Body of pancreas (tissue), 4 donors: ENCODE measurements around the gene STX16.

Source experiments
- POLR2A ChIP-seq, 3 donors: fragments of 450-650 bp; IDR thresholded peaks; one replicate each; pipeline ENCODE4 v1.6.1; 2016; ENCODE audit warnings: antibody characterized with exemption in 3 of 3, mild to moderate bottlenecking in 2 of 3
- TF ChIP-seq, protein P1 (sequence below), 7 experiments: fragments of 450-650 bp in 4 of 7; fragments of 200-600 bp in 3 of 7; sonication (generic) in 3 of 7; IDR thresholded peaks; one replicate each; pipeline ENCODE4 v1.5.1; 2016 to 2019; ENCODE audit warnings: antibody characterized with exemption in 7 of 7

DNA sequence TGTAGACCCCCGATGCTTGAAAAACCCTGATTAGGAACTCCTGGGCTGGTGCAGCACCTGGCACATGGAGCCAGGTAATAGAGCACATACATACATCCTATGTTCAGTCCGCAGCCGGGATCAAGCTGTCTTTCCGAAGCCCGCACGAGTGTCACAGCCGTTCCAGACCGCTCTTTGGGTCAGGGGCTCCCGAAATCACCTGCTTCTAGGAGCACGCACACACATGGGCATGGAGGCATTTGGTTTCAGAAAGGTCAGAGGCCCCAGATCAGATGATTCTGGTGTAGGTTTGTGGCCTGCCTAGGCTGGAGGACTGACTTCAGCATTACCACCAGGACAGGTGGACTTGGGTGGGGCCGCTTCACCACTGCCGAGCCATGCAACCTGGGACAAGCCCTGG, 42.1 kb upstream of the STX16 start:
- TF ChIP-seq POLR2A (IDR thresholded peaks at IDR 0.05): no peak
- TF ChIP-seq, protein P1, sequence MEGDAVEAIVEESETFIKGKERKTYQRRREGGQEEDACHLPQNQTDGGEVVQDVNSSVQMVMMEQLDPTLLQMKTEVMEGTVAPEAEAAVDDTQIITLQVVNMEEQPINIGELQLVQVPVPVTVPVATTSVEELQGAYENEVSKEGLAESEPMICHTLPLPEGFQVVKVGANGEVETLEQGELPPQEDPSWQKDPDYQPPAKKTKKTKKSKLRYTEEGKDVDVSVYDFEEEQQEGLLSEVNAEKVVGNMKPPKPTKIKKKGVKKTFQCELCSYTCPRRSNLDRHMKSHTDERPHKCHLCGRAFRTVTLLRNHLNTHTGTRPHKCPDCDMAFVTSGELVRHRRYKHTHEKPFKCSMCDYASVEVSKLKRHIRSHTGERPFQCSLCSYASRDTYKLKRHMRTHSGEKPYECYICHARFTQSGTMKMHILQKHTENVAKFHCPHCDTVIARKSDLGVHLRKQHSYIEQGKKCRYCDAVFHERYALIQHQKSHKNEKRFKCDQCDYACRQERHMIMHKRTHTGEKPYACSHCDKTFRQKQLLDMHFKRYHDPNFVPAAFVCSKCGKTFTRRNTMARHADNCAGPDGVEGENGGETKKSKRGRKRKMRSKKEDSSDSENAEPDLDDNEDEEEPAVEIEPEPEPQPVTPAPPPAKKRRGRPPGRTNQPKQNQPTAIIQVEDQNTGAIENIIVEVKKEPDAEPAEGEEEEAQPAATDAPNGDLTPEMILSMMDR (IDR thresholded peaks at IDR 0.05): no peak
